Loucy (cell line): ENCODE results near the gene F11.

Experiments
- H2AFZ ChIP-seq: fragments of 200-600 bp; sonication (generic); 2 replicates; pipeline ENCODE4 v1.6.0; 2016; ENCODE audit warnings: antibody characterized with exemption, mild to moderate bottlenecking, low read length, moderate library complexity
- H3F3A ChIP-seq: fragments of 200-600 bp; 2 replicates; pipeline ENCODE4 v1.6.0; 2016; ENCODE audit warnings: antibody characterized with exemption, low read depth, mild to moderate bottlenecking
- H3K27me3 ChIP-seq: fragments of 200-600 bp; sonication (generic); 2 replicates; pipeline ENCODE4 v1.6.1; 2014; ENCODE audit warnings: low read length, mild to moderate bottlenecking; ENCODE audit not compliant: insufficient read depth, poor library complexity, severe bottlenecking
- H3K36me3 ChIP-seq: fragments of 200-600 bp; sonication (generic); 2 replicates; pipeline ENCODE4 v1.6.1; 2016; ENCODE audit warnings: low read length; ENCODE audit not compliant: insufficient read depth
- H3K4me1 ChIP-seq: fragments of 200-600 bp; sonication (generic); 2 replicates; pipeline ENCODE4 v1.5.1; 2014; ENCODE audit warnings: low read length, mild to moderate bottlenecking; ENCODE audit not compliant: insufficient read depth, poor library complexity, severe bottlenecking
- H3K4me2 ChIP-seq: fragments of 200-600 bp; sonication (generic); 2 replicates; pipeline ENCODE4 v1.6.0; 2014; ENCODE audit warnings: antibody characterized with exemption, low read length, low read depth, mild to moderate bottlenecking; ENCODE audit not compliant: poor library complexity, severe bottlenecking
- H3K4me3 ChIP-seq: fragments of 200-600 bp; sonication (generic); 2 replicates; pipeline ENCODE4 v1.5.1; 2014; ENCODE audit warnings: low read length, mild to moderate bottlenecking, mixed read lengths; ENCODE audit not compliant: poor library complexity, severe bottlenecking
- H3K79me2 ChIP-seq: fragments of 200-600 bp; sonication (generic); 2 replicates; pipeline ENCODE4 v1.6.1; 2014; ENCODE audit warnings: low read length; ENCODE audit not compliant: insufficient read depth
- H3K9ac ChIP-seq: fragments of 200-600 bp; sonication (generic); 2 replicates; pipeline ENCODE4 v1.6.0; 2014; ENCODE audit warnings: mild to moderate bottlenecking, low read depth, low read length, moderate library complexity; ENCODE audit not compliant: poor library complexity, severe bottlenecking
- H3K9me2 ChIP-seq: fragments of 200-600 bp; sonication (generic); replicated peaks from 2 replicates; pipeline ENCODE4 v1.6.1; 2016; ENCODE audit warnings: low read depth, low read length, mixed read lengths
- H3K9me3 ChIP-seq: fragments of 200-600 bp; sonication (generic); 2 replicates; pipeline ENCODE4 v1.6.1; 2014; ENCODE audit warnings: mild to moderate bottlenecking, antibody characterized with exemption, low read length, low read depth; ENCODE audit not compliant: insufficient read depth
- H4K20me1 ChIP-seq: fragments of 200-600 bp; sonication (generic); 2 replicates; pipeline ENCODE4 v1.6.0; 2014; ENCODE audit warnings: antibody characterized with exemption, low read length, mild to moderate bottlenecking; ENCODE audit not compliant: insufficient read depth, poor library complexity, severe bottlenecking
- CTCF ChIP-seq: fragments of 200-600 bp; sonication (generic); conservative IDR thresholded peaks from 2 replicates; pipeline ENCODE4 v1.5.1; 2014; ENCODE audit warnings: mild to moderate bottlenecking, antibody characterized with exemption, low read length
- EZH2phosphoT487 ChIP-seq: fragments of 200-600 bp; IDR thresholded peaks from 2 replicates; pipeline ENCODE4 v1.6.1; 2018; ENCODE audit warnings: antibody characterized with exemption, mild to moderate bottlenecking, moderate library complexity, borderline replicate concordance

F11 gene

GRCh38 chr4:186294160-186294559, 28.2 kb downstream of the F11 start:
- no peak overlapping the region for H3K4me2 ChIP-seq
- no peaks in the 10 kb centered on the region for H3F3A ChIP-seq
- TF ChIP-seq EZH2phosphoT487 (no peak), CTCF (no peak)
- H3K27me3 ChIP-seq, result no peaks in the 10 kb centered on the region
- no peaks in the 10 kb centered on the region for H3K36me3 ChIP-seq
- no peaks in the 10 kb centered on the region for H3K9me2 ChIP-seq
- no peaks in the 10 kb centered on the region for H4K20me1 ChIP-seq
- no peaks in the 10 kb centered on the region for H3K79me2 ChIP-seq
- 0 out of 2 replicates have a peak overlapping the region, but pooled peaks have one; percentile 36 for H2AFZ ChIP-seq
- no peaks in the 10 kb centered on the region for H3K9me3 ChIP-seq
- H3K9ac ChIP-seq, result no peak overlapping the region
- H3K4me1 ChIP-seq, result no peaks in the 10 kb centered on the region
- H3K4me3 ChIP-seq, result no peak overlapping the region

GRCh38 chr4:186296481-186296880, 30.5 kb downstream of the F11 start:
- H3K27me3 ChIP-seq, result no peaks in the 10 kb centered on the region
- no peaks in the 10 kb centered on the region for H3K36me3 ChIP-seq
- H3K79me2 ChIP-seq, result no peaks in the 10 kb centered on the region
- H3K4me1 ChIP-seq, result no peaks in the 10 kb centered on the region
- H3F3A ChIP-seq, result no peaks in the 10 kb centered on the region
- H3K9me2 ChIP-seq, result no peaks in the 10 kb centered on the region
- peak overlapping the region; percentile 33; the same call in 1 of the 2 replicates for H2AFZ ChIP-seq
- no peaks in the 10 kb centered on the region for H4K20me1 ChIP-seq
- H3K9ac ChIP-seq, result no peak overlapping the region
- H3K4me2 ChIP-seq, result no peak overlapping the region
- no peak overlapping the region for H3K4me3 ChIP-seq
- TF ChIP-seq EZH2phosphoT487 (no peak), CTCF (no peak)
- H3K9me3 ChIP-seq, result no peaks in the 10 kb centered on the region

DNA sequence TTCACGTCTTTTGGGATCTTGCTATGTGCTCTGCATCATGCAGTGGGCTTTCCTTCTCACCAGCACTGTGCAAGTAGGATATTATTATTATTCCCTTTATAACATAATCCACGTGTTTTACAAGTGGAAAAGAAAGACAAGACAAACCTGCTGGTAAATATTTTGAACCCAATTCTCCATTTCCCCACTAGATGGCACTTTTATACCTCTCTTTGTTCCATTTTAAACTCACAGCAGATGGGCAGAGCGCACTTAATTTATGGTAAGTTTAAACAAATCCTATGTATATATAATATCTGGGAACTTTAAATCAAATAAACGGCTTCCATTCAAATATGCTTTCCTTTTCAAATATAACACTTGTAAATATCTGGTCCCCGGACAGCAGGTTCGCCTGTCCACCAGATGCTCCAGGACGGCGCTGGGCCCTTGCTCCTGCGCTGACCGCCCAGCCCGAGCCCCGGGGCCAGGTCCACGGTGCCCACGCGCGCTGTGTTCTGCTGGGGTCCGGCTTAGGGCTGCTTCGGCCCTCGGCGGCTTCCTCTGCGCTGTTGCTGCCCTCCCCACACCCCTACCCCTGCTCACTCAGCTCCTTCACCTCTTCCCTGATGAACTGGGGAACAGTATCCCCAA, 31.1 kb downstream of the F11 start:
- Histone ChIP-seq H3K4me3 (no peak overlapping the region), H3K4me2 (no peak overlapping the region), H3K79me2 (no peaks in the 10 kb centered on the region), H3K4me1 (no peaks in the 10 kb centered on the region), H3K9me3 (no peaks in the 10 kb centered on the region), H3K36me3 (no peaks in the 10 kb centered on the region), H3F3A (no peaks in the 10 kb centered on the region), H3K27me3 (no peaks in the 10 kb centered on the region), H4K20me1 (no peaks in the 10 kb centered on the region), H3K9ac (no peak overlapping the region), H2AFZ (no peak overlapping the region), H3K9me2 (no peaks in the 10 kb centered on the region)
- TF ChIP-seq CTCF (peak; percentile 76), EZH2phosphoT487 (no peak)
